ENCODE data around the gene HES6. TPM values are rescaled to one million over a fixed set of nuclear protein-coding genes. Genes with fewer than 3 reads are reported as not detected.

Gene HES6
- total and polyA plus RNA-seq, 8 donors: 2.9 to 8.8 (median 4.7) TPM

- intact Hi-C loops (cut with DNase I): no loop called here
- peaks cover 0 to 94% of the 10 kb centered on the region in 2 donors for H3K36me3 ChIP-seq
- no peak for TF ChIP-seq CTCF (IDR thresholded peaks at IDR 0.05)
These were observed 12.1 kb upstream of the HES6 start for GRCh38 chr2:238251986-238252385.

GRCh38 chr2:238251331-238251730 is 11.5 kb upstream of the HES6 start:
- no peaks in the 10 kb centered on the region for H3K27me3 ChIP-seq
- H3K36me3 ChIP-seq: peaks cover 0 to 94% of the 10 kb centered on the region in 2 donors
- H3K27ac ChIP-seq: no peak overlapping the region
- intact Hi-C loops (cut with DNase I): no loop called here
- TF ChIP-seq CTCF (IDR thresholded peaks at IDR 0.05): no peak
- DNase-seq (no peak), ATAC-seq (no peak)
- no peaks in the 10 kb centered on the region for H3K9me3 ChIP-seq
- H3K4me1 ChIP-seq: peaks cover 0 to 3% of the 10 kb centered on the region in 2 donors
- H3K4me3 ChIP-seq: no peak overlapping the region

More at GRCh38 chr2:238251986-238252385, 12.1 kb upstream of the HES6 start:
- peaks cover 0 to under 1% of the 10 kb centered on the region in 2 donors for H3K4me1 ChIP-seq
- no peaks in the 10 kb centered on the region for H3K27me3 ChIP-seq
- H3K27ac ChIP-seq: no peak overlapping the region
- no peak overlapping the region for H3K4me3 ChIP-seq
- H3K9me3 ChIP-seq: no peaks in the 10 kb centered on the region
- no peak for ATAC-seq
- no peak for DNase-seq

GRCh38 chr2:238250896-238251295 is 11.1 kb upstream of the HES6 start:
- DNase-seq: no peak
- no peaks in the 10 kb centered on the region for H3K9me3 ChIP-seq
- intact Hi-C loops (cut with DNase I): no loop called here
- H3K27ac ChIP-seq: no peak overlapping the region
- no peak for ATAC-seq
- H3K4me3 ChIP-seq: no peak overlapping the region
- H3K27me3 ChIP-seq: no peaks in the 10 kb centered on the region
- H3K36me3 ChIP-seq: peaks cover 0 to 95% of the 10 kb centered on the region in 2 donors
- H3K4me1 ChIP-seq: peaks cover 0 to 3% of the 10 kb centered on the region in 2 donors
- no peak for TF ChIP-seq CTCF (IDR thresholded peaks at IDR 0.05)

- H3K4me3 ChIP-seq: no peak overlapping the region
- intact Hi-C loops (cut with DNase I): no loop called here
- no peak overlapping the region for H3K27ac ChIP-seq
- TF ChIP-seq CTCF (IDR thresholded peaks at IDR 0.05): no peak
- ATAC-seq (no peak), DNase-seq (peak in 1 of 4 donors; percentile 38)
- no peaks in the 10 kb centered on the region for H3K9me3 ChIP-seq
- peaks cover 0 to 85% of the 10 kb centered on the region in 2 donors for H3K36me3 ChIP-seq
- H3K4me1 ChIP-seq: peaks cover 0 to 3% of the 10 kb centered on the region in 2 donors
- no peaks in the 10 kb centered on the region for H3K27me3 ChIP-seq
These were observed 8.1 kb upstream of the HES6 start for GRCh38 chr2:238247841-238248453.

GRCh38 chr2:238247002-238247822 is 7.4 kb upstream of the HES6 start:
- peaks cover 0 to 3% of the 10 kb centered on the region in 2 donors for H3K4me1 ChIP-seq
- ATAC-seq (peak; percentile 87), DNase-seq (peak in 1 of 4 donors; percentile 34)
- TF ChIP-seq CTCF (IDR thresholded peaks at IDR 0.05): no peak
- intact Hi-C loops (cut with DNase I): no loop called here
- H3K4me3 ChIP-seq: no peak overlapping the region
- peak overlapping the region; percentile 15 to 41 for H3K27ac ChIP-seq
- peaks cover 0 to 77% of the 10 kb centered on the region in 2 donors for H3K36me3 ChIP-seq
- no peaks in the 10 kb centered on the region for H3K9me3 ChIP-seq
- no peaks in the 10 kb centered on the region for H3K27me3 ChIP-seq

Measured in left lung (tissue), 10 donors.